Vagina (tissue), 2 donors: ENCODE results near the gene TOP3A. TPM values are rescaled to one million over a fixed set of nuclear protein-coding genes. Genes with fewer than 3 reads are reported as not detected.

Experiments
- DNase-seq, 2 donors: peaks; one replicate each; pipeline ENCODE4 v3.0.0-alpha.2; 2017; ENCODE audit errors: extremely low spot score in 2 of 2
- H3K27ac ChIP-seq: fragments of 200-600 bp; sonication (generic); one replicate; pipeline ENCODE4 v1.5.1; 2019
- H3K27me3 ChIP-seq: fragments of 200-600 bp; sonication (generic); one replicate; pipeline ENCODE4 v1.5.1; 2019
- H3K36me3 ChIP-seq, 2 donors: fragments of 200-600 bp; sonication (generic); one replicate each; pipeline ENCODE4 v1.5.1; 2017 to 2019
- H3K4me1 ChIP-seq: fragments of 200-600 bp; sonication (generic); one replicate; pipeline ENCODE4 v1.5.1; 2019
- H3K4me3 ChIP-seq, 2 donors: fragments of 200-600 bp; sonication (generic); 1 replicate in 1 of 2; 2 replicates in 1 of 2; pipeline ENCODE4 v1.5.1; 2016 to 2019
- H3K9me3 ChIP-seq: fragments of 200-600 bp; sonication (generic); one replicate; pipeline ENCODE4 v1.5.1; 2019
- POLR2A ChIP-seq, 2 donors: fragments of 450-650 bp; IDR thresholded peaks; one replicate each; pipeline ENCODE4 v1.6.1; 2017; ENCODE audit warnings: antibody characterized with exemption in 2 of 2, mild to moderate bottlenecking in 2 of 2, moderate library complexity in 2 of 2
- POLR2AphosphoS5 ChIP-seq, 2 donors: sonication (generic); formaldehyde crosslinking; IDR thresholded peaks; one replicate each; pipeline ENCODE4 v1.9.0; 2017; ENCODE audit warnings: antibody characterized with exemption in 2 of 2, mild to moderate bottlenecking in 2 of 2, low read depth in 1 of 2; ENCODE audit not compliant: insufficient read depth in 1 of 2
- intact Hi-C: fragments of 100-400 bp; cut with DNase I; formaldehyde crosslinking; loops from one replicate; pipeline ENCODE4 v1.15.1; 2023
- total RNA-seq: library from RNA; depleted of rRNA; stranded (reverse); fragments of >200 nt; gene quantifications from one replicate; pipeline ENCODE4 v1.2.3, GENCODE V29; 2016
- TF ChIP-seq, protein P1 (sequence below), 3 experiments: fragments of 450-650 bp in 2 of 3; fragments of 200-600 bp in 1 of 3; sonication (generic) in 1 of 3; IDR thresholded peaks; one replicate each; pipeline ENCODE4 v1.5.1; 2017 to 2019; ENCODE audit warnings: antibody characterized with exemption in 3 of 3, mild to moderate bottlenecking in 2 of 3, moderate library complexity in 2 of 3

TOP3A gene
- total RNA-seq, 1 donor from 2014 or later: 15.5 TPM

DNA sequence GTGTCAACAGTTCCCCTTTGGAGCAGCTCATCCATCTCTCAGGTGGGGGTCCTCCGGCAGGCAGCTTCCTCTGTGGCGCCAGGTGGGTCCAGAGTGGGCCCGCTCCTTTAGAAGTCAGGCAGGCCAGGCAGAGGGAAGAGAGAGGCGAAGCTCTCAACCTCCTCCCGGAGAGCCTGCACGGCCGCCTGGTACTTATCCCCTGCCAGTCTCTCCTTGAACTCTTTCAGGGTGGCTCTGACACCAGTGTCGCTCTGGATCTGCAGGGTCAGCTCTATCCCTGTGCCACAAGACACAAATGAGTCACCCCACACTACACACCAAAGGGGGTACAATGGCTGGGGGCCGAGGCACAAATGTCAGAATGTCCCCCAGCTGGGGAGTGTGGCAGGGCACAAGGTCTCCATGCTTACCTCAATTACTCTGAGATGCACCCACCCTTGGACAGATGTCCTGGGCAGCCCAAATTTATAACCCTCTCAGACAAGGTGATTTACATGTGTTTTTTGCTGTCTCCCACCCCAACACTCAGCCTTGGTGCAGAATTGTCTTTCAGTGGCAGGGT, 13.9 kb upstream of the TOP3A start:
- H3K4me3 ChIP-seq: no peak overlapping the region
- TF ChIP-seq POLR2A (IDR thresholded peaks at IDR 0.05) (no peak), POLR2AphosphoS5 (IDR thresholded peaks at IDR 0.05; ENCODE audit: insufficient read depth in 1 of 2, low read depth in 1 of 2) (no peak)
- TF ChIP-seq, protein P1, sequence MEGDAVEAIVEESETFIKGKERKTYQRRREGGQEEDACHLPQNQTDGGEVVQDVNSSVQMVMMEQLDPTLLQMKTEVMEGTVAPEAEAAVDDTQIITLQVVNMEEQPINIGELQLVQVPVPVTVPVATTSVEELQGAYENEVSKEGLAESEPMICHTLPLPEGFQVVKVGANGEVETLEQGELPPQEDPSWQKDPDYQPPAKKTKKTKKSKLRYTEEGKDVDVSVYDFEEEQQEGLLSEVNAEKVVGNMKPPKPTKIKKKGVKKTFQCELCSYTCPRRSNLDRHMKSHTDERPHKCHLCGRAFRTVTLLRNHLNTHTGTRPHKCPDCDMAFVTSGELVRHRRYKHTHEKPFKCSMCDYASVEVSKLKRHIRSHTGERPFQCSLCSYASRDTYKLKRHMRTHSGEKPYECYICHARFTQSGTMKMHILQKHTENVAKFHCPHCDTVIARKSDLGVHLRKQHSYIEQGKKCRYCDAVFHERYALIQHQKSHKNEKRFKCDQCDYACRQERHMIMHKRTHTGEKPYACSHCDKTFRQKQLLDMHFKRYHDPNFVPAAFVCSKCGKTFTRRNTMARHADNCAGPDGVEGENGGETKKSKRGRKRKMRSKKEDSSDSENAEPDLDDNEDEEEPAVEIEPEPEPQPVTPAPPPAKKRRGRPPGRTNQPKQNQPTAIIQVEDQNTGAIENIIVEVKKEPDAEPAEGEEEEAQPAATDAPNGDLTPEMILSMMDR (IDR thresholded peaks at IDR 0.05): no peak
- intact Hi-C loops: no loop called here
- peaks cover 0 to 55% of the 10 kb centered on the region in 2 donors for H3K36me3 ChIP-seq
- no peaks in the 10 kb centered on the region for H3K27me3 ChIP-seq
- no peaks in the 10 kb centered on the region for H3K9me3 ChIP-seq
- H3K27ac ChIP-seq: no peak overlapping the region
- H3K4me1 ChIP-seq: no peaks in the 10 kb centered on the region
- DNase-seq: no peak

DNA sequence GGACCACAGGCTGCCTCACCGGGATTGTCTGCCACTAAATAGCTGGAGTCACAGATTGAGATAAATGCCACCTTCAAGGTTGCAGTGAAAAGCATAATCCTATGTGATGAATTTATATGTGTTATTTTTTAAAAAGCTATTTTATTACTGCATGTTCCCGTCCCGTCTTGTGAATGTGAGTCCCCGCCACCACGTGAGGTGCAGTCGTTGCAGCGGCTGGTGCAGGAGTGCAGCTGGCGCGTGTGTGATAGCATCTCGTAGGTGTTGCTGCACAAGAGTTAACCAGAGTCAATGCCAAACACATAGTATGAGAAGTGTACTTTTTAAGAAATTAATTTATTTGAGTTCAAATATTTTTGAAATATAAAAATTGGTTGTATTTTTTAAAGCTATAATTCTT, 12.8 kb upstream of the TOP3A start:
- intact Hi-C loops: no loop called here
- DNase-seq: no peak
- Histone ChIP-seq H3K4me1 (no peaks in the 10 kb centered on the region), H3K4me3 (no peak overlapping the region), H3K27ac (no peak overlapping the region), H3K36me3 (peaks cover 0 to 58% of the 10 kb centered on the region in 2 donors), H3K27me3 (no peaks in the 10 kb centered on the region), H3K9me3 (no peaks in the 10 kb centered on the region)
- TF ChIP-seq POLR2A (IDR thresholded peaks at IDR 0.05) (no peak), POLR2AphosphoS5 (IDR thresholded peaks at IDR 0.05; ENCODE audit: insufficient read depth in 1 of 2, low read depth in 1 of 2) (no peak)
- TF ChIP-seq, protein P1 (IDR thresholded peaks at IDR 0.05): no peak

DNA sequence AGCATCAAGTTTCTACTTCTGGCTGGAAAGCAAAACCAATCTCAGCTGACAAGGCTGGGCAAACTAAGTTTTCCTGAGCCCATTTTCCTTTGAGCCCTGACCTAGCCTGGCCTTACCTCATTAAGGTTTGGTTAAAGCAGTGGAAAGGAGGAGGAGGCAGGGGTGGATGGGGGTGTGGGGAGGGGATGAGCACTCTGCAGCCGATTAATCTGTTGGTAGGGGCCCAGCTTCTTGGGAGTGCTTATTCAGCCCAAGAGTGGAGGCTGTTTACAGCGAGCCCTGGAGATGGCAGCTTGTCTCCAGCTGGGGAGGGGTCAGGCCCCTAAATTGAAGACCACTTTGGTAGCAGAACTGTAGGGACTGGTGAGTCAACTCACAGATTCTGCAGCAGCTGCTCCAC, 12.3 kb upstream of the TOP3A start:
- TF ChIP-seq, protein P1 (IDR thresholded peaks at IDR 0.05): no peak
- TF ChIP-seq POLR2AphosphoS5 (IDR thresholded peaks at IDR 0.05; ENCODE audit: insufficient read depth in 1 of 2, low read depth in 1 of 2): no peak
- TF ChIP-seq POLR2A (IDR thresholded peaks at IDR 0.05): no peak
- intact Hi-C loops: no loop called here
- no peak for DNase-seq
- no peak overlapping the region for H3K4me3 ChIP-seq
- H3K4me1 ChIP-seq: no peaks in the 10 kb centered on the region
- peaks cover 0 to 61% of the 10 kb centered on the region in 2 donors for H3K36me3 ChIP-seq
- H3K9me3 ChIP-seq: no peaks in the 10 kb centered on the region
- no peaks in the 10 kb centered on the region for H3K27me3 ChIP-seq
- H3K27ac ChIP-seq: no peak overlapping the region

DNA sequence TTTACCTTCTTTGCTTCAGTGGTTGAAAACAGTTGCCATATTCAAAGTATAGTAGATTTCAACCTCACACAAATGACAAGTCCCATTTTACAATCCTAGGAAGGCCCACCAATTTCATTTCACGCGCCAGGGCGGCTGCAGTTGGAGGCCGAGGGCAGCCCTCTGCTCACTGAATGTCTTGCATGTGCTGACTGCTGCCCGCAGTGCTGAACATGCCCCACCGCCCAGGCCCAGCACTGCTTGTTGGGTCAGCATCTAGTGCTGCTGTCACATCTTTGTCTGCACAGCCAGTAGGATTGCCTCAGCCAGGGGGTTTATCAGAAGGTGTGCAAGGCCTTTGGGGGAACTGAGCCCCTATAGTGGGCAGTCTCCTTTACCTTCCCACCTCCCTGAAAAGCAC, 11.8 kb upstream of the TOP3A start:
- TF ChIP-seq, protein P1 (IDR thresholded peaks at IDR 0.05): no peak
- no peak for TF ChIP-seq POLR2AphosphoS5 (IDR thresholded peaks at IDR 0.05; ENCODE audit: insufficient read depth in 1 of 2, low read depth in 1 of 2)
- no peak for TF ChIP-seq POLR2A (IDR thresholded peaks at IDR 0.05)
- Histone ChIP-seq H3K36me3 (peaks cover 0 to 60% of the 10 kb centered on the region in 2 donors), H3K9me3 (no peaks in the 10 kb centered on the region), H3K4me1 (no peaks in the 10 kb centered on the region), H3K27me3 (no peaks in the 10 kb centered on the region), H3K4me3 (no peak overlapping the region), H3K27ac (no peak overlapping the region)
- intact Hi-C loops: no loop called here
- DNase-seq: no peak

DNA sequence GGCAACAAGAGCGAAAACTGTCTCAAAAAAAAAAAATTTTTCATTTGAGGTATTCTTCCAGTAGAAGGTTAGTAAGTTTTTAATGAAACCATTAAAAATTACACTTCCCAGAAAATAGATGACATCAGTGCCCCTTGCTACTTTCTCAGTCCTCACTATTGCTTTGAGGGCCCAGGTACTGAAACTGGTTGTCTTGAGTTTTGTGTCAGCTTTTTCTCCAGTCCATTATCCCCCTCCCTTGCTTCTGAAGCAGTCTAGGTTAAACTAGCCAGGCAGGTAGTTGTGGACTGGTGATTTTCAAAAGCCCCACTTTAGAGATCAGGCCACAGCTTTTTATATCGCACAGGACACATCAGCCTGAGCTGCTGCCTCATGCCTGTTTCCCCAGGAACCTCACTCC, 11.2 kb upstream of the TOP3A start:
- intact Hi-C loops: no loop called here

More for the DNA sequence above, 11.2 kb upstream of the TOP3A start:
- DNase-seq: no peak
- H3K4me3 ChIP-seq: no peak overlapping the region
- H3K27ac ChIP-seq: no peak overlapping the region
- H3K9me3 ChIP-seq: no peaks in the 10 kb centered on the region
- H3K4me1 ChIP-seq: no peaks in the 10 kb centered on the region
- TF ChIP-seq, protein P1 (IDR thresholded peaks at IDR 0.05): no peak
- no peak for TF ChIP-seq POLR2AphosphoS5 (IDR thresholded peaks at IDR 0.05; ENCODE audit: insufficient read depth in 1 of 2, low read depth in 1 of 2)
- peaks cover 0 to 55% of the 10 kb centered on the region in 2 donors for H3K36me3 ChIP-seq
- no peaks in the 10 kb centered on the region for H3K27me3 ChIP-seq
